ENCODE results near the gene GK. TPM values are rescaled to one million over a fixed set of nuclear protein-coding genes. Genes with fewer than 3 reads are reported as not detected.

GK gene
- total and polyA plus RNA-seq, 2 donors (not counting 1 experiment from before 2014, with no cell fraction given), result 4.8 to 10.2 TPM

DNA sequence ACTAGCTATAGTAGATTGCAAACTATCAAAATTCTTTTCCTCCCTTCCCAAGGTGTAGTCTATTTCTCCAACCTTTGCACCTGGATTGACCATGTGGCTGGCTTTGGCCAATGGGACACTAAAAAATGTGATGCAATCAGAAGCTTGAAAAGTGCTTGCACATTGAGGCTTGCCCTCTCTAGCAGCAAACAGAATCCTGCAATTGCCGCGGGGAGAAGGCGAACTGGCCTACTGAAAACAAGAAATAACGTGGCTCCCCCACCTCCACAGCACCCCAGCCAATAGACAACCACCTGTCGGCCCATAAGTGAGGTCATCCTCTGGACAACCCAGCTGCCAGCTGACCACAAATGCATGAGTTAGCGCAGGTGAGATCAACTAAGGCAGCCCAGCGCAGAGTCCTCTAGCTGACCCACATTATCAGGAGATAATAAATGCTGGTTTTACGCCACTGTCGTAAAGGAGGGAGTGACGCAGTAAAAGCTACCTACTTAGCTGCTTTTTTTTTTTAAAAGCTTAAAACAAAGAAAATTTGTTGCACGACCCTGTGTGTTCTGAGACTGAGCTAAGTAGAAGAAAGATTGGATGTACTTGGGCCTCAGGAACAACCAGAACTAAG is 95.2 kb downstream of the GK start:
- Histone ChIP-seq H3K36me3 (replicated peaks in 1 of 2; ENCODE audit: control extremely low read depth in 1 of 2, control insufficient read depth in 1 of 2, extremely low read depth in 1 of 2, insufficient read depth in 2 of 2, low read length in 1 of 2) (no peaks in the 10 kb centered on the region), H3K4me3 (ENCODE audit: control extremely low read depth in 1 of 5, extremely low read depth in 1 of 5, insufficient read depth in 1 of 5, low read depth in 2 of 5, low read length in 4 of 5) (no peak overlapping the region), H3K27me3 (replicated peaks in 1 of 4; ENCODE audit: control extremely low read depth in 1 of 4, control insufficient read depth in 3 of 4, insufficient read depth in 4 of 4, low read length in 3 of 4) (no peaks in the 10 kb centered on the region), H3K79me2 (ENCODE audit: control insufficient read depth, insufficient read depth, low read length) (no peaks in the 10 kb centered on the region), H2AFZ (ENCODE audit: insufficient read depth, low read depth, low read length, poor library complexity, severe bottlenecking) (no peak overlapping the region), H3K4me2 (replicated peaks; ENCODE audit: low read depth, low read length, poor library complexity, severe bottlenecking) (no peak overlapping the region), H3K27ac (ENCODE audit: low read length in 2 of 2) (no peak overlapping the region), H4K20me1 (ENCODE audit: control insufficient read depth, insufficient read depth, low read length, poor library complexity, severe bottlenecking) (no peaks in the 10 kb centered on the region), H3K4me1 (ENCODE audit: control insufficient read depth in 2 of 2, insufficient read depth in 2 of 2, low read length in 2 of 2) (no peaks in the 10 kb centered on the region), H3K9me3 (ENCODE audit: control extremely low read depth in 1 of 3, control insufficient read depth in 2 of 3, insufficient read depth in 1 of 3, low read length in 2 of 3) (no peaks in the 10 kb centered on the region), H3K9ac (ENCODE audit: low read length) (no peak overlapping the region)
- ChIA-PET POLR2A (no interaction called here), CTCF (no interaction called here)
- TF ChIP-seq, protein P1, sequence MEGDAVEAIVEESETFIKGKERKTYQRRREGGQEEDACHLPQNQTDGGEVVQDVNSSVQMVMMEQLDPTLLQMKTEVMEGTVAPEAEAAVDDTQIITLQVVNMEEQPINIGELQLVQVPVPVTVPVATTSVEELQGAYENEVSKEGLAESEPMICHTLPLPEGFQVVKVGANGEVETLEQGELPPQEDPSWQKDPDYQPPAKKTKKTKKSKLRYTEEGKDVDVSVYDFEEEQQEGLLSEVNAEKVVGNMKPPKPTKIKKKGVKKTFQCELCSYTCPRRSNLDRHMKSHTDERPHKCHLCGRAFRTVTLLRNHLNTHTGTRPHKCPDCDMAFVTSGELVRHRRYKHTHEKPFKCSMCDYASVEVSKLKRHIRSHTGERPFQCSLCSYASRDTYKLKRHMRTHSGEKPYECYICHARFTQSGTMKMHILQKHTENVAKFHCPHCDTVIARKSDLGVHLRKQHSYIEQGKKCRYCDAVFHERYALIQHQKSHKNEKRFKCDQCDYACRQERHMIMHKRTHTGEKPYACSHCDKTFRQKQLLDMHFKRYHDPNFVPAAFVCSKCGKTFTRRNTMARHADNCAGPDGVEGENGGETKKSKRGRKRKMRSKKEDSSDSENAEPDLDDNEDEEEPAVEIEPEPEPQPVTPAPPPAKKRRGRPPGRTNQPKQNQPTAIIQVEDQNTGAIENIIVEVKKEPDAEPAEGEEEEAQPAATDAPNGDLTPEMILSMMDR (IDR thresholded peaks at IDR 0.05), result no peak
- no peak for TF ChIP-seq EZH2 (IDR thresholded peaks at IDR 0.05; ENCODE audit: borderline replicate concordance, insufficient read depth, low read depth, low read length, poor library complexity, severe bottlenecking)
- intact Hi-C loops (cut with micrococcal nuclease), result no loop called here
- no peaks in the 10 kb centered on the region for H3K9me3 Mint-ChIP-seq (ENCODE audit: insufficient read depth)
- H3K4me1 Mint-ChIP-seq, result no peaks in the 10 kb centered on the region
- no peak for ATAC-seq (ENCODE audit: low read depth)
- no peak overlapping the region for H3K4me3 Mint-ChIP-seq
- DNase-seq, result no peak
- H3K27ac Mint-ChIP-seq, result no peak overlapping the region
- 92% methylated on average over 4 of the region's 11 CpGs for WGBS (ENCODE audit: insufficient coverage)
- H3K27me3 Mint-ChIP-seq, result no peaks in the 10 kb centered on the region

DNA sequence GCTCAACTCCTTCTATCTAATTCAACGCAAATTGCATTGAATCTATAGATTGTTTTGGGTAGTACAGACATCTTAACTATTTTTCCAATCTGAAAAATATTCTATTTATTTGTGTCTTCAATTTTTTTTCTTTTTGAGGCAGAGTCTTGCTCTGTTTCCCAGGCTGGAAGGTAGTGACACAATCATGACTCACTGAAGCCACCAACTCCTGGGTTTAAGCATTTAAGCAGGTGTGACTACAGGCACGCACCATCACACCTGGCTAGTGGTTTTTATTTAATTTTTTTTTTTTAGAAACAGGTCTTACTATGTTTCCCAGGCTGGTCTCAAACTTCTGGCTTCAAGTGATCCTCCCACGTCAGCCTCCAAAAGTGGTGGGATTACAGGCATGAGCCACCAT is 98.3 kb downstream of the GK start:
- Histone ChIP-seq H3K4me1 (ENCODE audit: control insufficient read depth in 2 of 2, insufficient read depth in 2 of 2, low read length in 2 of 2) (no peaks in the 10 kb centered on the region), H3K27ac (ENCODE audit: low read length in 2 of 2) (no peak overlapping the region), H3K4me3 (ENCODE audit: control extremely low read depth in 1 of 5, extremely low read depth in 1 of 5, insufficient read depth in 1 of 5, low read depth in 2 of 5, low read length in 4 of 5) (no peak overlapping the region), H3K9ac (ENCODE audit: low read length) (no peak overlapping the region), H3K9me3 (ENCODE audit: control extremely low read depth in 1 of 3, control insufficient read depth in 2 of 3, insufficient read depth in 1 of 3, low read length in 2 of 3) (no peaks in the 10 kb centered on the region), H3K27me3 (replicated peaks in 1 of 4; ENCODE audit: control extremely low read depth in 1 of 4, control insufficient read depth in 3 of 4, insufficient read depth in 4 of 4, low read length in 3 of 4) (no peaks in the 10 kb centered on the region), H4K20me1 (ENCODE audit: control insufficient read depth, insufficient read depth, low read length, poor library complexity, severe bottlenecking) (no peaks in the 10 kb centered on the region), H3K79me2 (ENCODE audit: control insufficient read depth, insufficient read depth, low read length) (no peaks in the 10 kb centered on the region), H3K36me3 (replicated peaks in 1 of 2; ENCODE audit: control extremely low read depth in 1 of 2, control insufficient read depth in 1 of 2, extremely low read depth in 1 of 2, insufficient read depth in 2 of 2, low read length in 1 of 2) (no peaks in the 10 kb centered on the region), H2AFZ (ENCODE audit: insufficient read depth, low read depth, low read length, poor library complexity, severe bottlenecking) (no peak overlapping the region), H3K4me2 (replicated peaks; ENCODE audit: low read depth, low read length, poor library complexity, severe bottlenecking) (no peak overlapping the region)
- TF ChIP-seq, protein P1 (IDR thresholded peaks at IDR 0.05), result no peak
- no peak for TF ChIP-seq EZH2 (IDR thresholded peaks at IDR 0.05; ENCODE audit: borderline replicate concordance, insufficient read depth, low read depth, low read length, poor library complexity, severe bottlenecking)
- intact Hi-C loops (cut with micrococcal nuclease), result no loop called here
- Mint-ChIP-seq H3K9me3 (ENCODE audit: insufficient read depth) (no peaks in the 10 kb centered on the region), H3K27me3 (no peaks in the 10 kb centered on the region), H3K4me3 (no peak overlapping the region), H3K4me1 (no peaks in the 10 kb centered on the region), H3K27ac (no peak overlapping the region)
- ChIA-PET CTCF (no interaction called here), POLR2A (no interaction called here)
- DNase-seq (no peak), ATAC-seq (ENCODE audit: low read depth) (no peak)
- no CpG with 5 or more reads among the region's 3 CpGs for WGBS (ENCODE audit: insufficient coverage)

Measured in B cell (primary cell).